Endometrium (tissue), 2 donors: ENCODE measurements around the gene FYTTD1.

ENCODE experiments used
- FAIRE-seq: peaks from 2 replicates; lab custom pipeline; 2012; peaks lifted over from hg19 to GRCh38; lab: Jason Lieb, UNC
- donor health status: control.
- donor health status: control.

FYTTD1 gene

GRCh38 chr3:197793247-197793646 is 43.6 kb downstream of the FYTTD1 start:
- FAIRE-seq = no peak

- FAIRE-seq = no peak
These were observed 44.4 kb downstream of the FYTTD1 start for GRCh38 chr3:197794115-197794514.

GRCh38 chr3:197795200-197795599 is 45.5 kb downstream of the FYTTD1 start:
- no peak for FAIRE-seq

GRCh38 chr3:197796087-197796486 is 46.4 kb downstream of the FYTTD1 start:
- no peak for FAIRE-seq

GRCh38 chr3:197798863-197799262 is 49.2 kb downstream of the FYTTD1 start:
- FAIRE-seq = no peak

- no peak for FAIRE-seq
These were observed 50.7 kb downstream of the FYTTD1 start for GRCh38 chr3:197800379-197800778.

GRCh38 chr3:197801891-197802778 is 52.5 kb downstream of the FYTTD1 start:
- FAIRE-seq = no peak

- FAIRE-seq = no peak
These were observed 53.2 kb downstream of the FYTTD1 start for GRCh38 chr3:197802779-197803459.

- FAIRE-seq = no peak
These were observed 54.8 kb downstream of the FYTTD1 start for GRCh38 chr3:197804511-197804910.

- no peak for FAIRE-seq
These were observed 58.4 kb downstream of the FYTTD1 start for GRCh38 chr3:197807969-197808587.

GRCh38 chr3:197809356-197810020 is 59.8 kb downstream of the FYTTD1 start:
- FAIRE-seq = peak; percentile 12

- no peak for FAIRE-seq
These were observed 61.2 kb downstream of the FYTTD1 start for GRCh38 chr3:197810901-197811300.

GRCh38 chr3:197811343-197811742 is 61.7 kb downstream of the FYTTD1 start:
- FAIRE-seq = no peak

GRCh38 chr3:197814372-197814771 is 64.7 kb downstream of the FYTTD1 start:
- FAIRE-seq = no peak

GRCh38 chr3:197820550-197821335 is 71.1 kb downstream of the FYTTD1 start:
- no peak for FAIRE-seq

- no peak for FAIRE-seq
These were observed 79.8 kb downstream of the FYTTD1 start for GRCh38 chr3:197829397-197830045.

- FAIRE-seq = no peak
These were observed 80.8 kb downstream of the FYTTD1 start for GRCh38 chr3:197830308-197830966.

GRCh38 chr3:197830967-197831313 is 81.3 kb downstream of the FYTTD1 start:
- FAIRE-seq = no peak

- no peak for FAIRE-seq
These were observed 84.4 kb downstream of the FYTTD1 start for GRCh38 chr3:197833930-197834715.

- FAIRE-seq = no peak
These were observed 85.8 kb downstream of the FYTTD1 start for GRCh38 chr3:197835509-197835908.
